Gastroesophageal sphincter (tissue), 3 donors: ENCODE results near the gene DMTF1.

Experiments
- EP300 ChIP-seq: sonication (generic); formaldehyde crosslinking; IDR thresholded peaks from one replicate; pipeline ENCODE4 v1.6.1; 2017; ENCODE audit warnings: antibody characterized with exemption, mild to moderate bottlenecking
- POLR2A ChIP-seq, 2 donors: fragments of 450-650 bp; IDR thresholded peaks; one replicate each; pipeline ENCODE4 v1.6.1; 2017; ENCODE audit warnings: antibody characterized with exemption in 2 of 2, mild to moderate bottlenecking in 2 of 2, moderate library complexity in 1 of 2
- POLR2AphosphoS5 ChIP-seq: sonication (generic); formaldehyde crosslinking; IDR thresholded peaks from one replicate; pipeline ENCODE4 v1.6.1; 2017; ENCODE audit warnings: antibody characterized with exemption
- TF ChIP-seq, protein P1 (sequence below), 4 experiments: fragments of 200-600 bp in 2 of 4; fragments of 450-650 bp in 2 of 4; sonication (generic) in 1 of 4; IDR thresholded peaks; one replicate each; pipeline ENCODE4 v1.5.1; 2017 to 2019; ENCODE audit warnings: antibody characterized with exemption in 4 of 4, mild to moderate bottlenecking in 2 of 4, moderate library complexity in 2 of 4

DNA sequence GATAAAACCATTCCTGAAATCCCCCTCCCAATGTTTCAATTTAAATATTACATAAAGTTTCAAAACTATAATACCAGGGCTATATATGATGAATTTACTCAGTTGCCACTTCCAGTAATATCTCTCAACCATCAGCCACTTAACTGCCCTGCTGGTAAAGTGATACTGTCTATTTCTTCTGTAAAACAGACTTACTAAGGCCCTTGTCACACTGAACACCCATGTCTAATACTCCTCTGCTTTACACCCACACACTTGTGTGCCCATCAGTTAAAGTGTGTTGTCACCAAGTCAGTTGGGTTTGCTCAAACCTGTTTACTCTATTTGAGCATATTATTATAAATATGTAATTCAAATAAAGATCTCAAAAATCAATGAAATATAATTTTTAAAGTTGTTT, 29.1 kb upstream of the DMTF1 start:
- TF ChIP-seq, protein P1, sequence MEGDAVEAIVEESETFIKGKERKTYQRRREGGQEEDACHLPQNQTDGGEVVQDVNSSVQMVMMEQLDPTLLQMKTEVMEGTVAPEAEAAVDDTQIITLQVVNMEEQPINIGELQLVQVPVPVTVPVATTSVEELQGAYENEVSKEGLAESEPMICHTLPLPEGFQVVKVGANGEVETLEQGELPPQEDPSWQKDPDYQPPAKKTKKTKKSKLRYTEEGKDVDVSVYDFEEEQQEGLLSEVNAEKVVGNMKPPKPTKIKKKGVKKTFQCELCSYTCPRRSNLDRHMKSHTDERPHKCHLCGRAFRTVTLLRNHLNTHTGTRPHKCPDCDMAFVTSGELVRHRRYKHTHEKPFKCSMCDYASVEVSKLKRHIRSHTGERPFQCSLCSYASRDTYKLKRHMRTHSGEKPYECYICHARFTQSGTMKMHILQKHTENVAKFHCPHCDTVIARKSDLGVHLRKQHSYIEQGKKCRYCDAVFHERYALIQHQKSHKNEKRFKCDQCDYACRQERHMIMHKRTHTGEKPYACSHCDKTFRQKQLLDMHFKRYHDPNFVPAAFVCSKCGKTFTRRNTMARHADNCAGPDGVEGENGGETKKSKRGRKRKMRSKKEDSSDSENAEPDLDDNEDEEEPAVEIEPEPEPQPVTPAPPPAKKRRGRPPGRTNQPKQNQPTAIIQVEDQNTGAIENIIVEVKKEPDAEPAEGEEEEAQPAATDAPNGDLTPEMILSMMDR (IDR thresholded peaks at IDR 0.05): no peak
- TF ChIP-seq POLR2AphosphoS5 (no peak), EP300 (no peak), POLR2A (IDR thresholded peaks at IDR 0.05) (no peak)
